H1 (cell line): Measurements from ENCODE around the gene ENDOV.

Experiments used
- CHD1 ChIP-seq: IDR thresholded peaks from 2 replicates; pipeline ENCODE4 v1.6.1; 2012; ENCODE audit warnings: low read depth, low read length, improper control_type of control experiment
- CREB1 ChIP-seq: IDR thresholded peaks from 2 replicates; pipeline ENCODE4 v1.6.1; 2012; ENCODE audit warnings: inconsistent platforms
- CTCF ChIP-seq, 3 experiments: IDR thresholded peaks; 1 replicate in 2 of 3; 2 replicates in 1 of 3; pipeline versions ENCODE4 v1.5.1 to v1.6.1; 2011; ENCODE audit warnings: low read length in 3 of 3, mild to moderate bottlenecking in 3 of 3, inconsistent platforms in 2 of 3, low read depth in 1 of 3, moderate library complexity in 1 of 3; ENCODE audit not compliant: insufficient read depth in 1 of 3; ENCODE audit errors: control extremely low read depth in 1 of 3
- EP300 ChIP-seq, 2 experiments: IDR thresholded peaks; 1 replicate in 1 of 2; 2 replicates in 1 of 2; pipeline ENCODE4 v1.6.1; 2011 to 2012; ENCODE audit warnings: low read depth in 2 of 2, low read length in 2 of 2, mild to moderate bottlenecking in 2 of 2, borderline replicate concordance in 1 of 2, inconsistent platforms in 1 of 2, moderate library complexity in 1 of 2
- JUN ChIP-seq: IDR thresholded peaks from 2 replicates; pipeline ENCODE4 v1.6.1; 2011; ENCODE audit warnings: low read depth, mild to moderate bottlenecking, improper control_type of control experiment, low read length
- POLR2A ChIP-seq, 2 experiments: IDR thresholded peaks; 1 replicate in 1 of 2; 2 replicates in 1 of 2; pipeline ENCODE4 v1.6.1; 2011; ENCODE audit warnings: low read depth in 2 of 2, low read length in 2 of 2, mild to moderate bottlenecking in 2 of 2; ENCODE audit errors: control extremely low read depth in 1 of 2
- POU5F1 ChIP-seq: IDR thresholded peaks from 2 replicates; pipeline ENCODE4 v1.6.1; 2011; ENCODE audit warnings: low read depth, mild to moderate bottlenecking, low read length, moderate library complexity
- SAP30 ChIP-seq: fragments of 300-600 bp; sonication (generic); IDR thresholded peaks from 2 replicates; pipeline ENCODE4 v1.7.1; 2012; ENCODE audit warnings: low read length, moderate library complexity, mild to moderate bottlenecking, inconsistent platforms; ENCODE audit not compliant: insufficient read depth, insufficient replicate concordance
- SUZ12 ChIP-seq: fragments of 200-600 bp; sonication (generic); IDR thresholded peaks from 2 replicates; pipeline ENCODE4 v1.6.1; 2012; ENCODE audit warnings: mild to moderate bottlenecking, inconsistent platforms, low read length, moderate library complexity, mixed read lengths
- TAF7 ChIP-seq: optimal IDR thresholded peaks from 2 replicates; pipeline ENCODE3; 2011; ENCODE audit warnings: low read depth, mild to moderate bottlenecking, inconsistent platforms, low read length, moderate library complexity, borderline replicate concordance
- TBP ChIP-seq: IDR thresholded peaks from 2 replicates; pipeline ENCODE4 v1.6.1; 2011; ENCODE audit warnings: low read depth, low read length, improper control_type of control experiment
- USF2 ChIP-seq: IDR thresholded peaks from 2 replicates; pipeline ENCODE4 v1.6.1; 2011; ENCODE audit warnings: low read length, improper control_type of control experiment

- TF ChIP-seq CTCF (IDR thresholded peaks at IDR 0.05; ENCODE audit: control extremely low read depth in 1 of 3, insufficient read depth in 1 of 3, low read depth in 1 of 3, low read length in 3 of 3) (no peak), CREB1 (no peak), EP300 (IDR thresholded peaks at IDR 0.05; ENCODE audit: borderline replicate concordance in 1 of 2, low read depth in 2 of 2, low read length in 2 of 2) (no peak), SAP30 (no peak), USF2 (no peak), POLR2A (IDR thresholded peaks at IDR 0.05; ENCODE audit: control extremely low read depth in 1 of 2, low read depth in 2 of 2, low read length in 2 of 2) (no peak), SUZ12 (no peak), CHD1 (no peak), JUN (no peak), TBP (no peak), TAF7 (no peak), POU5F1 (no peak)
Measured at GRCh38 chr17:80409626-80410025, 5.3 kb upstream of the ENDOV start.
